Fibroblast of upper back skin (primary cell): ENCODE measurements around the gene ACTN1.
A peak's percentile ranks its signal among the peaks of the same experiment; 100 is the strongest.

Source experiments
- DNase-seq: peaks from one replicate; pipeline ENCODE4 v3.0.0-alpha.2; 2013

The ACTN1 gene

GRCh38 chr14:68884031-68885030, 94.8 kb downstream of the ACTN1 start:
- peak; percentile 88 for DNase-seq

- DNase-seq: no peak
Measured at GRCh38 chr14:68882235-68882634, 96.9 kb downstream of the ACTN1 start.

- DNase-seq: no peak
Measured at GRCh38 chr14:68881396-68881795, 97.7 kb downstream of the ACTN1 start.

- DNase-seq: no peak
Measured at GRCh38 chr14:68880581-68881105, 98.5 kb downstream of the ACTN1 start.

GRCh38 chr14:68879841-68880575, 99.1 kb downstream of the ACTN1 start:
- DNase-seq: no peak

- DNase-seq: no peak
Measured at GRCh38 chr14:68879321-68879781, 99.8 kb downstream of the ACTN1 start.

GRCh38 chr14:68878908-68879307, 100.2 kb downstream of the ACTN1 start:
- no peak for DNase-seq

- DNase-seq: no peak
Measured at GRCh38 chr14:68877993-68878575, 101.0 kb downstream of the ACTN1 start.

- DNase-seq: no peak
Measured at GRCh38 chr14:68876976-68877375, 102.1 kb downstream of the ACTN1 start.

- DNase-seq: no peak
Measured at GRCh38 chr14:68874746-68875155, 104.4 kb downstream of the ACTN1 start.

- DNase-seq: no peak
Measured at GRCh38 chr14:68873376-68873775, 105.7 kb downstream of the ACTN1 start.

GRCh38 chr14:68871392-68871791, 107.7 kb downstream of the ACTN1 start:
- no peak for DNase-seq

GRCh38 chr14:68866991-68867533, 112.0 kb downstream of the ACTN1 start:
- DNase-seq: no peak

GRCh38 chr14:68865542-68865941, 113.6 kb downstream of the ACTN1 start:
- no peak for DNase-seq

- no peak for DNase-seq
Measured at GRCh38 chr14:68864361-68864750, 114.7 kb downstream of the ACTN1 start.

GRCh38 chr14:68863610-68864360, 115.3 kb downstream of the ACTN1 start:
- DNase-seq: no peak

- peak; percentile 83 for DNase-seq
Measured at GRCh38 chr14:68862954-68863594, 116.0 kb downstream of the ACTN1 start.

- no peak for DNase-seq
Measured at GRCh38 chr14:68860771-68861170, 118.3 kb downstream of the ACTN1 start.

GRCh38 chr14:68857516-68858070, 121.5 kb downstream of the ACTN1 start:
- DNase-seq: no peak

GRCh38 chr14:68856572-68856971, 122.5 kb downstream of the ACTN1 start:
- DNase-seq: peak; percentile 49

GRCh38 chr14:68854421-68854820, 124.7 kb downstream of the ACTN1 start:
- DNase-seq: no peak
